ENCODE measurements around the gene DHX16.
"Not testable (repeated sequence)": the region's sequence is repeated elsewhere in the genome, so short reads cannot be mapped to it uniquely, and the experiment has no call there.

Gene DHX16

GRCh38 chr6:30678964-30679726 lies 6.3 kb upstream of the DHX16 start:
- peak; percentile 89 to 93 for DNase-seq

GRCh38 chr6:30676660-30677285 lies 4.0 kb upstream of the DHX16 start:
- no peak for DNase-seq

GRCh38 chr6:30670760-30671527 lies 1.9 kb downstream of the DHX16 start:
- DNase-seq, result no peak

GRCh38 chr6:30666300-30666699 lies 6.5 kb downstream of the DHX16 start:
- DNase-seq, result not testable (repeated sequence)

- DNase-seq, result no peak
Measured at GRCh38 chr6:30664994-30665767, 7.6 kb downstream of the DHX16 start.

GRCh38 chr6:30657922-30658321 lies 14.9 kb downstream of the DHX16 start:
- DNase-seq, result not testable (repeated sequence)

- no peak for DNase-seq
Measured at GRCh38 chr6:30657454-30657853, 15.4 kb downstream of the DHX16 start.

- peak in 1 of 2 donors; percentile 56 for DNase-seq
Measured at GRCh38 chr6:30656513-30656912, 16.3 kb downstream of the DHX16 start.

- DNase-seq, result no peak
Measured at GRCh38 chr6:30655743-30656094, 17.1 kb downstream of the DHX16 start.

GRCh38 chr6:30654798-30655742 lies 17.7 kb downstream of the DHX16 start:
- DNase-seq, result no peak

- DNase-seq, result no peak
Measured at GRCh38 chr6:30651143-30651542, 21.7 kb downstream of the DHX16 start.

GRCh38 chr6:30647242-30648116 lies 25.3 kb downstream of the DHX16 start:
- DNase-seq, result peak; percentile 73 to 78

- peak; percentile 96 to 97 for DNase-seq
Measured at GRCh38 chr6:30646450-30647241, 26.2 kb downstream of the DHX16 start, which contains the start of gene C6orf136. TSS of gene C6orf136 (plus strand) at chr6:30647133. CDS start at chr6:30647232, 99 bp downstream.

- DNase-seq, result no peak
Measured at GRCh38 chr6:30645989-30646388, 26.8 kb downstream of the DHX16 start.

- no peak for DNase-seq
Measured at GRCh38 chr6:30644769-30645168, 28.0 kb downstream of the DHX16 start.

- no peak for DNase-seq
Measured at GRCh38 chr6:30643656-30644055, 29.1 kb downstream of the DHX16 start.

GRCh38 chr6:30641048-30641447 lies 31.8 kb downstream of the DHX16 start:
- no peak for DNase-seq

- no peak for DNase-seq
Measured at GRCh38 chr6:30640481-30640880, 32.3 kb downstream of the DHX16 start.

GRCh38 chr6:30635834-30636233 lies 37.0 kb downstream of the DHX16 start:
- no peak for DNase-seq

All from CD4-positive, alpha-beta T cell treated with Interferon alpha-2 for 1 hour (primary cell).